Sigmoid colon (tissue), 7 donors: ENCODE data around the gene CFAP46. TPM values are rescaled to one million over a fixed set of nuclear protein-coding genes. Genes with fewer than 3 reads are reported as not detected.
A peak's percentile ranks its signal among the peaks of the same experiment; 100 is the strongest.
"Not testable (repeated sequence)": the region's sequence is repeated elsewhere in the genome, so short reads cannot be mapped to it uniquely, and the experiment has no call there.

ENCODE experiments used
- DNase-seq: peaks from one replicate; pipeline ENCODE4 v3.0.0-alpha.2; 2019
- H3K27ac ChIP-seq, 4 donors: fragments of 200-600 bp; sonication (generic); one replicate each; pipeline ENCODE4 v1.5.1; 2016 to 2019; ENCODE audit warnings: mild to moderate bottlenecking in 1 of 4
- H3K27me3 ChIP-seq, 3 donors: fragments of 200-600 bp; sonication (generic); one replicate each; pipeline ENCODE4 v1.5.1; 2019; ENCODE audit warnings: mild to moderate bottlenecking in 1 of 3
- H3K36me3 ChIP-seq, 4 donors: fragments of 200-600 bp; sonication (generic); one replicate each; pipeline ENCODE4 v1.5.1; 2016 to 2019
- H3K4me1 ChIP-seq, 4 donors: fragments of 200-600 bp; sonication (generic); one replicate each; pipeline ENCODE4 v1.5.1; 2017 to 2019
- H3K4me3 ChIP-seq, 4 donors: fragments of 200-600 bp; sonication (generic); one replicate each; pipeline ENCODE4 v1.5.1; 2017 to 2019; ENCODE audit warnings: mild to moderate bottlenecking in 2 of 4, moderate library complexity in 1 of 4
- H3K9me3 ChIP-seq, 4 donors: fragments of 200-600 bp in 3 of 4; sonication (generic) in 3 of 4; one replicate each; pipeline versions ENCODE4 v1.5.1 to v1.6.1; 2013 to 2019
- CTCF ChIP-seq, 4 experiments: fragments of 450-650 bp in 3 of 4; fragments of 200-600 bp in 1 of 4; IDR thresholded peaks; one replicate each; pipeline ENCODE4 v1.5.1; 2016 to 2019; ENCODE audit warnings: antibody characterized with exemption in 4 of 4, mild to moderate bottlenecking in 3 of 4, moderate library complexity in 2 of 4
- EP300 ChIP-seq, 4 donors: sonication (generic); formaldehyde crosslinking; IDR thresholded peaks; one replicate each; pipeline ENCODE4 v1.6.1; 2017; ENCODE audit warnings: antibody characterized with exemption in 4 of 4
- POLR2A ChIP-seq, 2 donors: fragments of 450-650 bp; IDR thresholded peaks; one replicate each; pipeline ENCODE4 v1.6.1; 2016; ENCODE audit warnings: antibody characterized with exemption in 2 of 2, mild to moderate bottlenecking in 2 of 2, moderate library complexity in 2 of 2
- POLR2AphosphoS5 ChIP-seq, 4 donors: sonication (generic); formaldehyde crosslinking; IDR thresholded peaks; one replicate each; pipeline ENCODE4 v1.6.1; 2017; ENCODE audit warnings: antibody characterized with exemption in 4 of 4
- WGBS, 2 donors: extraction: QIAGEN DNeasy Blood & Tissue Kit; methylation state at CpG; one replicate each; pipeline ENCODE4 v1.1.7; 2013; 5-methylcytosine and 5-hydroxymethylcytosine counted together
- intact Hi-C: fragments of 100-400 bp; cut with DNase I; formaldehyde crosslinking; loops from one replicate; pipeline ENCODE4 v1.15.1; 2023
- polyA plus RNA-seq, 3 donors: library from polyadenylated mRNA; stranded (reverse); fragments of 200-250 nt; gene quantifications; one replicate each; pipeline ENCODE4 v1.2.3, GENCODE V29; 2013
- total RNA-seq, 4 donors: library from RNA; depleted of rRNA; stranded (reverse); fragments of >200 nt; gene quantifications; one replicate each; pipeline ENCODE4 v1.1.0, GENCODE V29; 2016
- donor health status: healthy with polysubstance abuse.
- donor health status: Bipolar disorder and iron deficiency.
- donor health status: healthy.

Gene CFAP46
- total and polyA plus RNA-seq, 7 donors = 0.10 to 1.7 (median 0.38) TPM; not detected in 3

GRCh38 chr10:132904181-132904813 lies 38.1 kb downstream of the CFAP46 start:
- H3K36me3 ChIP-seq = no peaks in the 10 kb centered on the region
- no peaks in the 10 kb centered on the region for H3K4me1 ChIP-seq
- WGBS, 2 donors = 27 to 30% methylated on average over 15 of the region's 15 CpGs
- peaks cover 0 to 3% (median 0%) of the 10 kb centered on the region in 4 donors for H3K9me3 ChIP-seq
- no peak overlapping the region for H3K4me3 ChIP-seq
- H3K27me3 ChIP-seq = peaks cover 0 to 3% (median 0%) of the 10 kb centered on the region in 3 donors
- intact Hi-C loops = no loop called here
- peak in 3 of 4 experiments; percentile 45 to 61 (median 60) for TF ChIP-seq CTCF (IDR thresholded peaks at IDR 0.05)
- no peak for TF ChIP-seq EP300 (IDR thresholded peaks at IDR 0.05)
- TF ChIP-seq POLR2AphosphoS5 (IDR thresholded peaks at IDR 0.05) = no peak
- H3K27ac ChIP-seq = no peak overlapping the region
- peak; percentile 49 for DNase-seq

- intact Hi-C loops, H3K4me1 ChIP-seq, H3K27me3 ChIP-seq, H3K4me3 ChIP-seq, H3K36me3 ChIP-seq, H3K9me3 ChIP-seq, H3K27ac ChIP-seq: not testable (repeated sequence)
- DNase-seq = peak; percentile 41
- WGBS, 2 donors = 80 to 87% methylated on average over 19 of the region's 19 CpGs
These were observed 39.5 kb downstream of the CFAP46 start for GRCh38 chr10:132902656-132903575.

- 92 to 93% methylated on average over 7 of the region's 7 CpGs for WGBS, 2 donors
- H3K4me1 ChIP-seq = no peaks in the 10 kb centered on the region
- intact Hi-C loops = no loop called here
- H3K36me3 ChIP-seq = no peaks in the 10 kb centered on the region
- H3K9me3 ChIP-seq = peaks cover 0 to 3% (median 1%) of the 10 kb centered on the region in 4 donors
- no peak for TF ChIP-seq POLR2AphosphoS5 (IDR thresholded peaks at IDR 0.05)
- H3K27ac ChIP-seq = no peak overlapping the region
- DNase-seq = peak; percentile 25
- peaks cover 0 to 3% (median 0%) of the 10 kb centered on the region in 3 donors for H3K27me3 ChIP-seq
- no peak overlapping the region for H3K4me3 ChIP-seq
These were observed 41.0 kb downstream of the CFAP46 start for GRCh38 chr10:132901351-132901750.

- DNase-seq = peak; percentile 60
These were observed 42.1 kb downstream of the CFAP46 start for GRCh38 chr10:132900211-132900756.

GRCh38 chr10:132899751-132900065 lies 42.7 kb downstream of the CFAP46 start:
- Histone ChIP-seq H3K36me3 (no peaks in the 10 kb centered on the region), H3K4me1 (no peaks in the 10 kb centered on the region), H3K27me3 (no peaks in the 10 kb centered on the region), H3K4me3 (no peak overlapping the region), H3K27ac (no peak overlapping the region), H3K9me3 (peaks cover 0 to 6% (median 0%) of the 10 kb centered on the region in 4 donors)
- TF ChIP-seq POLR2A (IDR thresholded peaks at IDR 0.05) = no peak
- TF ChIP-seq POLR2AphosphoS5 (IDR thresholded peaks at IDR 0.05) = no peak
- no peak for TF ChIP-seq CTCF (IDR thresholded peaks at IDR 0.05)
- TF ChIP-seq EP300 (IDR thresholded peaks at IDR 0.05) = no peak
- DNase-seq = peak; percentile 41
- intact Hi-C loops = no loop called here
- WGBS, 2 donors = 79 to 86% methylated on average over 7 of the region's 7 CpGs

More at GRCh38 chr10:132900211-132900756, 42.1 kb downstream of the CFAP46 start:
- no peak overlapping the region for H3K4me3 ChIP-seq
- peaks cover 0 to 6% (median 1%) of the 10 kb centered on the region in 4 donors for H3K9me3 ChIP-seq
- H3K36me3 ChIP-seq = no peaks in the 10 kb centered on the region
- no peak for TF ChIP-seq EP300 (IDR thresholded peaks at IDR 0.05)
- WGBS, 2 donors = 88 to 91% methylated on average over 14 of the region's 14 CpGs
- no peak overlapping the region for H3K27ac ChIP-seq
- no peaks in the 10 kb centered on the region for H3K27me3 ChIP-seq
- H3K4me1 ChIP-seq = no peaks in the 10 kb centered on the region
- intact Hi-C loops = no loop called here

GRCh38 chr10:132899054-132899750 lies 43.2 kb downstream of the CFAP46 start:
- Histone ChIP-seq H3K4me3 (no peak overlapping the region), H3K9me3 (peaks cover 0 to 6% (median 0%) of the 10 kb centered on the region in 4 donors), H3K4me1 (no peaks in the 10 kb centered on the region), H3K27ac (no peak overlapping the region), H3K27me3 (no peaks in the 10 kb centered on the region), H3K36me3 (no peaks in the 10 kb centered on the region)
- 88 to 91% methylated on average over 30 of the region's 30 CpGs for WGBS, 2 donors
- DNase-seq = peak; percentile 57
- intact Hi-C loops = no loop called here
- TF ChIP-seq POLR2AphosphoS5 (IDR thresholded peaks at IDR 0.05) (no peak), EP300 (IDR thresholded peaks at IDR 0.05) (no peak), POLR2A (IDR thresholded peaks at IDR 0.05) (no peak), CTCF (IDR thresholded peaks at IDR 0.05) (no peak)
